ENCODE results near the gene PLOD1. TPM values are rescaled to one million over a fixed set of nuclear protein-coding genes. Genes with fewer than 3 reads are reported as not detected.
"Not testable (repeated sequence)": the region's sequence is repeated elsewhere in the genome, so short reads cannot be mapped to it uniquely, and the experiment has no call there.

PLOD1 gene
- total RNA-seq, 1 experiment from 2014 or later: 156 TPM

DNA sequence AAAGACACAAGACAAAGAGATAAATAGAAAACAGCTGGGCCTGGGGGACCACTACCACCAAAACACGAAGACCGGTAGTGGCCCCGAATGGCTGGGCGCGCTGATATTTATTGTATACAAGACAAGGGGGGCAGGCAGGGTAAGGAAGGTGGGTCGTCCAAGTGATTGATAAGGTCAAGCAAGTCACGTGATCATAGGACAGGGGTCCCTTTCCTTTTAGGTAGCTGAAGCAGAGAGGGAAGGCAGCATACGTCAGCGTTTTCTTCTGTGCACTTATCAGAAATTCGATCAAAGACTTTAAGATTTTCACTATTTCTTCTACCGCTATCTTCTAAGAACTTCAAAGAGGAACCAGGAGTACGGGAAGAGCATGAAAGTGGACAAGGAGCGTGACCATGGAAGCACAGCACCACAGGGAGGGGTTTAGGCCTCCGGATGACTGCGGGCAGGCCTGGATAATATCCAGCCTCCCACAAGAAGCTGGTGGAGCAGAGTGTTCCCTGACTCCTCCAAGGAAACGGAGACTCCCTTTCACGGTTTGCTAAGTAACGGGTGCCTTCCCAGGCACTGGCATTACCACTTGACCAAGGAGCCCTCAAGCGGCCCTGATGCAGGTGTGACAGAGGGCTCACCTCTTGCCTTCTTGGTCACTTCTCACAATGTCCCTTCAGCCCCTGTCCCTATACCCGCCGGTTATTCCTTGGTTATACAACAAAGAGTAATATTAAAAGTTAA, 21.9 kb upstream of the PLOD1 start:
- intact Hi-C loops (cut with micrococcal nuclease; ENCODE audit: unreplicated experiment); ATAC-seq; in situ Hi-C loops (cut with HindIII; ENCODE audit: low pct_unique_long_range_greater_than_20kb, low sequenced_read_pairs); DNase-seq (ENCODE audit: low read depth, low spot score); H3K4me1 ChIP-seq (ENCODE audit: control insufficient read depth, insufficient read depth, low read length); H3K9me3 ChIP-seq (ENCODE audit: control insufficient read depth, insufficient read depth, low read depth, low read length); H3K27ac ChIP-seq (ENCODE audit: low read length); CTCF ChIA-PET; H3K27me3 ChIP-seq (ENCODE audit: control insufficient read depth, insufficient read depth, low read length); H3K4me3 ChIP-seq (ENCODE audit: low read depth in 2 of 2, low read length in 2 of 2); BruUV-seq (replicated peaks); H3K36me3 ChIP-seq (ENCODE audit: control insufficient read depth, insufficient read depth, low read length): not testable (repeated sequence)
- POLR2A ChIA-PET: interaction anchor here (0.5 kb wide), 1 partner anchor 722 kb away, joined by 3 read pairs; no protein-coding TSS in a partner anchor

DNA sequence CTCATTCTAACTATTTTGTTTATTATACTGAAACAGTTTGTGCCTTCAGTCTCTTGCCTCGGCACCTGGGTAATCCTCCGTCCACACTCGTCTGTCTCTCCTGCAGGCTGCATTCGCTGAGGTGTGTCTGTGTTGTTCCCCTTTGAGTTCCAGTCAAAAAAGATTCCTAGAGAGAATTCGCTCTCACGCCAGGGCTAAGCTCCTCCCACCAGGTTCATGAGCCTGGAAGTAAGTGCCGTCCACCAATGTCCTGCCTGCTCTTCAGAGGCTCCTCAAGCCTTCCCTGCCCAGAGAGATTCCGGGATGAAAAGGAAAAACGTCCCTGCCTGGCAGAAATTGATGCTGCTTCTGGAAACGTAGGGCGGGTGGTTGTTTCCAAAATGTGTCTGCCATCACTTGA, 21.2 kb upstream of the PLOD1 start:
- Histone ChIP-seq H3K27ac (ENCODE audit: low read length) (no peak overlapping the region), H3K4me1 (ENCODE audit: control insufficient read depth, insufficient read depth, low read length) (peaks cover 3% of the 10 kb centered on the region; the same call in 1 of the 2 replicates), H3K36me3 (ENCODE audit: control insufficient read depth, insufficient read depth, low read length) (no peaks in the 10 kb centered on the region), H3K4me3 (ENCODE audit: low read depth in 2 of 2, low read length in 2 of 2) (no peak overlapping the region), H3K9me3 (ENCODE audit: control insufficient read depth, insufficient read depth, low read depth, low read length) (no peaks in the 10 kb centered on the region), H3K27me3 (ENCODE audit: control insufficient read depth, insufficient read depth, low read length) (no peaks in the 10 kb centered on the region)
- ATAC-seq (no peak), DNase-seq (ENCODE audit: low read depth, low spot score) (no peak)
- intact Hi-C loops (cut with micrococcal nuclease; ENCODE audit: unreplicated experiment): no loop called here
- in situ Hi-C loops (cut with HindIII; ENCODE audit: low pct_unique_long_range_greater_than_20kb, low sequenced_read_pairs): no loop called here
- ChIA-PET POLR2A (interaction anchor here (0.5 to 0.6 kb wide), 3 partner anchors 110 to 1467 kb away, joined by 3 to 11 read pairs (median 10); no protein-coding TSS in a partner anchor), CTCF (no interaction called here)
- no TSS peak for BruUV-seq (replicated peaks)
- TF ChIP-seq, protein P1, sequence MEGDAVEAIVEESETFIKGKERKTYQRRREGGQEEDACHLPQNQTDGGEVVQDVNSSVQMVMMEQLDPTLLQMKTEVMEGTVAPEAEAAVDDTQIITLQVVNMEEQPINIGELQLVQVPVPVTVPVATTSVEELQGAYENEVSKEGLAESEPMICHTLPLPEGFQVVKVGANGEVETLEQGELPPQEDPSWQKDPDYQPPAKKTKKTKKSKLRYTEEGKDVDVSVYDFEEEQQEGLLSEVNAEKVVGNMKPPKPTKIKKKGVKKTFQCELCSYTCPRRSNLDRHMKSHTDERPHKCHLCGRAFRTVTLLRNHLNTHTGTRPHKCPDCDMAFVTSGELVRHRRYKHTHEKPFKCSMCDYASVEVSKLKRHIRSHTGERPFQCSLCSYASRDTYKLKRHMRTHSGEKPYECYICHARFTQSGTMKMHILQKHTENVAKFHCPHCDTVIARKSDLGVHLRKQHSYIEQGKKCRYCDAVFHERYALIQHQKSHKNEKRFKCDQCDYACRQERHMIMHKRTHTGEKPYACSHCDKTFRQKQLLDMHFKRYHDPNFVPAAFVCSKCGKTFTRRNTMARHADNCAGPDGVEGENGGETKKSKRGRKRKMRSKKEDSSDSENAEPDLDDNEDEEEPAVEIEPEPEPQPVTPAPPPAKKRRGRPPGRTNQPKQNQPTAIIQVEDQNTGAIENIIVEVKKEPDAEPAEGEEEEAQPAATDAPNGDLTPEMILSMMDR (IDR thresholded peaks at IDR 0.05): no peak
- TF ChIP-seq SIN3A (IDR thresholded peaks at IDR 0.05; ENCODE audit: borderline replicate concordance, insufficient read depth, low read depth, low read length) (no peak), POLR2AphosphoS5 (IDR thresholded peaks at IDR 0.05; ENCODE audit: low read depth, low read length) (no peak)
- TF ChIP-seq, protein P2, sequence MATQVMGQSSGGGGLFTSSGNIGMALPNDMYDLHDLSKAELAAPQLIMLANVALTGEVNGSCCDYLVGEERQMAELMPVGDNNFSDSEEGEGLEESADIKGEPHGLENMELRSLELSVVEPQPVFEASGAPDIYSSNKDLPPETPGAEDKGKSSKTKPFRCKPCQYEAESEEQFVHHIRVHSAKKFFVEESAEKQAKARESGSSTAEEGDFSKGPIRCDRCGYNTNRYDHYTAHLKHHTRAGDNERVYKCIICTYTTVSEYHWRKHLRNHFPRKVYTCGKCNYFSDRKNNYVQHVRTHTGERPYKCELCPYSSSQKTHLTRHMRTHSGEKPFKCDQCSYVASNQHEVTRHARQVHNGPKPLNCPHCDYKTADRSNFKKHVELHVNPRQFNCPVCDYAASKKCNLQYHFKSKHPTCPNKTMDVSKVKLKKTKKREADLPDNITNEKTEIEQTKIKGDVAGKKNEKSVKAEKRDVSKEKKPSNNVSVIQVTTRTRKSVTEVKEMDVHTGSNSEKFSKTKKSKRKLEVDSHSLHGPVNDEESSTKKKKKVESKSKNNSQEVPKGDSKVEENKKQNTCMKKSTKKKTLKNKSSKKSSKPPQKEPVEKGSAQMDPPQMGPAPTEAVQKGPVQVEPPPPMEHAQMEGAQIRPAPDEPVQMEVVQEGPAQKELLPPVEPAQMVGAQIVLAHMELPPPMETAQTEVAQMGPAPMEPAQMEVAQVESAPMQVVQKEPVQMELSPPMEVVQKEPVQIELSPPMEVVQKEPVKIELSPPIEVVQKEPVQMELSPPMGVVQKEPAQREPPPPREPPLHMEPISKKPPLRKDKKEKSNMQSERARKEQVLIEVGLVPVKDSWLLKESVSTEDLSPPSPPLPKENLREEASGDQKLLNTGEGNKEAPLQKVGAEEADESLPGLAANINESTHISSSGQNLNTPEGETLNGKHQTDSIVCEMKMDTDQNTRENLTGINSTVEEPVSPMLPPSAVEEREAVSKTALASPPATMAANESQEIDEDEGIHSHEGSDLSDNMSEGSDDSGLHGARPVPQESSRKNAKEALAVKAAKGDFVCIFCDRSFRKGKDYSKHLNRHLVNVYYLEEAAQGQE (IDR thresholded peaks at IDR 0.05; ENCODE audit: insufficient read depth in 1 of 2, low read depth in 2 of 2, low read length in 1 of 2): no peak

DNA sequence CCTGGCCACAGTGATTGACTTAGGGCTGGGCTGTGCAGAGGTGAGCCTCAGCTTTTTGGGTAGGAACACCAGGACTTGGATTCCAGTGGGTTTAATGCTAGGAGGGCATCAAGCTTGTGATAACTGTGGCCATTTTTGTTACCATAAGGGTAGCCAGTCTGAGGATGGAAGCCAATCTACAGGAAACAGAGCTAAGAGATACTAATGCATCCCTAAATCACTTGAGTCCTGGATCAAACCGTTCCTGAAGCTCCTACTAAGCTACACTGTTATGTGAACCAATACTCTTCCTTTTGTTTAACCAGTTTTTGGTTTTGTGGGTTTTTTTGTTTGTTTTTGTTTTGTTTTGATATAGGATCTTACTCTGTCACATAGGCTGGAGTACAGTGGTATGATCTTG, 20.5 kb upstream of the PLOD1 start:
- BruUV-seq (replicated peaks): no TSS peak
- Histone ChIP-seq H3K4me3 (ENCODE audit: low read depth in 2 of 2, low read length in 2 of 2) (no peak overlapping the region), H3K4me1 (ENCODE audit: control insufficient read depth, insufficient read depth, low read length) (peaks cover 10% of the 10 kb centered on the region), H3K9me3 (ENCODE audit: control insufficient read depth, insufficient read depth, low read depth, low read length) (no peaks in the 10 kb centered on the region), H3K27ac (ENCODE audit: low read length) (no peak overlapping the region), H3K36me3 (ENCODE audit: control insufficient read depth, insufficient read depth, low read length) (no peaks in the 10 kb centered on the region), H3K27me3 (ENCODE audit: control insufficient read depth, insufficient read depth, low read length) (no peaks in the 10 kb centered on the region)
- TF ChIP-seq POLR2AphosphoS5 (IDR thresholded peaks at IDR 0.05; ENCODE audit: low read depth, low read length): no peak
- TF ChIP-seq, protein P2 (IDR thresholded peaks at IDR 0.05; ENCODE audit: insufficient read depth in 1 of 2, low read depth in 2 of 2, low read length in 1 of 2): no peak
- no peak for TF ChIP-seq TCF7L2 (IDR thresholded peaks at IDR 0.05; ENCODE audit: low read depth, low read length)
- TF ChIP-seq, protein P1 (IDR thresholded peaks at IDR 0.05): no peak
- TF ChIP-seq SIN3A (IDR thresholded peaks at IDR 0.05; ENCODE audit: borderline replicate concordance, insufficient read depth, low read depth, low read length): no peak
- no peak for DNase-seq (ENCODE audit: low read depth, low spot score)
- ChIA-PET POLR2A (interaction anchor here (0.5 to 0.6 kb wide), 3 partner anchors 105 to 1468 kb away, joined by 7 to 11 read pairs (median 10); partner anchors contain the start of gene MIIP), CTCF (no interaction called here)
- intact Hi-C loops (cut with micrococcal nuclease; ENCODE audit: unreplicated experiment) (no loop called here), in situ Hi-C loops (cut with HindIII; ENCODE audit: low pct_unique_long_range_greater_than_20kb, low sequenced_read_pairs) (no loop called here)
- no peak for ATAC-seq

All from Panc1 (cell line).